Fibroblast of skin of right biceps (primary cell): ENCODE results near the gene FBL.
"Not testable (repeated sequence)": the region's sequence is repeated elsewhere in the genome, so short reads cannot be mapped to it uniquely, and the experiment has no call there.

Experiments used
- DNase-seq: peaks from one replicate; pipeline ENCODE4 v3.0.0-alpha.2; 2013

Gene FBL

DNA sequence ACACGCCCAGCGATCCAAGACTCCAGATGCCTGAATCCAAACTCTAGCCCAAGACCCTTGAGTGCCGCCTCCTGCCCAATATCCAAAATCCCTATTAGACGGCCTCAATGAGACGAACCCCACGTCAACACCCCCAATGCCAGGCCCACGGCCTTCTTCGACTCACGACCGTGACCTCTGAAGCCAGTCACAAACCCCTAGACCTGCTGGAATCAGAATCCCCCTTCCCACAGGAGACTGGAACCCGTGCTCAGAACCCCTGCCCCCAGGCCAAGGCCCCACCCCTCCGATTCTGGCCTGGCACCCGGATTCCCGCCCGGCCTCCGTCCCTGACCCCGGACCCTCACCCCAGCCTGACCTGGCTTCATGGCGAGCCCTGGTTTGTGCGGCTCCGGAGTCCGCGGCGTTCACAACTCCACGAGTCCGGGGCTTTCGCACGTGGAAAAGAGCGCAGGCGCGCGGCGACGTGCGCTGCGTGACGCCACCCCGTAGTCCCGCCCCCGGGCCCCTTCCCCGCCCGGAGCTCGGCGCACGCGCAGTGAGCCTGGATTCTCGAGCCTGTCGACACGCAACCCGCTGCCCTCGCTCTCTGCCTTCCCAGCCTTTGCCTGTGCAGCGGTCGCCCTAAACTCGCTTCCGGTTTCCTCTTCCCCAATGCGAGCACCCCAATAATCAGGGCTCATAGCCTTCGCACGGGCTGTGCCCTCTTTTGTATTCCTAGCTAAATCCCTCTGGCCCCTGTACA lies at the start of gene FBL:
Gene FBL, minus strand, starts transcription at position 447 of the 745 bp plus-strand sequence. Its CDS starts 79 bp downstream, at position 368.
- DNase-seq: peak; percentile 89

DNA sequence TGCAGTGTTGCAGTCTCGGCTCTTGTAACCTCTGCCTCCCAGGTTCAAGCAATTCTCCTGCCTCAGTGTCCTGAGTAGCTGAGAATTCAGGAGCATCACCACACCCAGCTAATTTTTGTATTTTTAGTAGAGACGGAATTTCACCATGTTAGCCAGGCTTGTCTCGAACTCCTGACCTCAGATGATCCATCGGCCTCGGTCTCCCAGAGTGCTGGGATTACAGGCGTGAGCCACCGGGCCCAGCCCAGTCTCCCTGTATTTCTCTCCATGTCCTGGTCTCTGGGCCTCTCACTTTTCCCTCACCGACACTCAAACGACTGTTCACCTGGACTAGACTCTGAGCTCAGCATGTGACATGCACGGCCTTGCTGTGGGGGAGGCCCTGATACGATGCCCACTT lies 48.9 kb upstream of the FBL start:
- DNase-seq: not testable (repeated sequence)

DNA sequence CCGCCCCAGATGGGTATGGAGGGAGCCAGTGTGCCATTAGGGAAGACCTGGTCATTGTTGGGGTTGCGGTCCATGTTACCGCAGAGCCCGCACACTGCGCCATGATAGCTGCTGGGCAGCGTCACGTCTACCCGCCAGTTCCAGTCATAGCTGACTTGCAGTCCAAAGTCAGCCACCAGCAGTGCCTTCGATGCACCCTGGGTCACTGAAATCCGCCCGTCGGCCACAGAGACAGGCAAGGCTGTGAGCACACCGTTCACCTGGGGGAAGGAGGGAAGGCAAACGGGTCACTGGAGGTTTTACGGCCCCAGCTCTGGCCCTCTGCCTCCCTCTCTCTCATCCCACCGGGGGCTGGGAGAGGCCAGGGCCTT lies 48.0 kb upstream of the FBL start:
- not testable (repeated sequence) for DNase-seq

DNA sequence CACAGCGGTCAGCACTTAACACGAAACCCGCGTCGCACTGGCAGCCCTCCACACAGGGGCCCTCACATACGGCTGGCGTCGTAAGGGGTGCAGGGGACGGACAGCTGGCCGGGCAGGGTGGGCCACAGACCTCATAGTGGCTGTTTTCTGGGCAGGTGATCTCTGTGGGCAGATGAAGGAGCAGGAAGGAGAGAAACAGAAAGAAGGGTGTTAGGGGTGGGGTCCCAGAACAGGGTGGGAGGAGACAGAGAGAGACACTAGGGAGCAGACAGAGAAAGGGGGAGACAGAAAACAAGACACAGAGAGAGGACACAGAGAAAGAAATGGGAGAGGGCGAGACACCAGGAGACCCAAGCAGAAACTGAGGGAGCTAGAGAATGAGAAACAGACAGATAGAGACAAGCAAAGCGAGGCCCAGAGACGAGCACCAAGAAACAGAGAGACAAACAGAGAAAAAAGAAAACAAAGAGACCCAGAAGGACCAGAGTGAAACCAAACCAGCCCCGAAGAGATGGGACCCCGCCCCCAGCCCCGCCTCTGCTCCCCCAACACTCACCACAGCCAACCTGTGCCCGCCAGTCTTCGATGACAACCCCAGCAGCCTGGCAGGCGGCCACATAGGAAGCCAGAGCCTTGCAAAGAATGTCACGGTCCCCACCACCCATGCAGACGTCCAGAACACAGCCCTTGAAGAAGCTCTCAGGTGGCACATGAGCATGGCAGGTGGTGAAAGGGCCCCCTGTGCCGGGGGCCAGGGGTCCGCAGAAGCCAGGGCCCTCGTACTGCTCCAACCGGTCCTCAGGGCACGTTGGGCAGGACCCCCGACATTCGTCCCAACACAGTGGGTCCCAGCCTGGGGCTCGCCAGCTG lies 47.4 kb upstream of the FBL start:
- DNase-seq: not testable (repeated sequence)

DNA sequence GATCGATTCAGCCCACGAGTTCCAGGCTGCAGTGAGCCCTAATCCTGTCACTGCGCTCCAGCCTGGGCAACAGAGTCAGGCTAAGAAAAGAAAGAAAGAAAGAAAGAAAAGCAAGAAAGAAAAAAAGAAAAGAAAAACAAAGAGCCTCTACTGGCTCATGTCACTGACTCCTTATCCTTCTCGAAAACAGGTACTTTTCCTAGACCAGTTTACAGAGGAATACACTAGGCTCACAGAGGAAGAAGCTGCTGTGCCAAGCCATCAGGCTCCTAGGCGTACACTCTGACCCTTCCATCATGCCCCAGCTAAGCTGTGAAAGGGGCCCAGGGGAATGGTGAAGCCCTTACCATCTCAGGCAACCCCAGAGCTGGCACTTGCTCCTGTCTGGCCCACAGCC lies 46.3 kb upstream of the FBL start:
- DNase-seq: not testable (repeated sequence)

DNA sequence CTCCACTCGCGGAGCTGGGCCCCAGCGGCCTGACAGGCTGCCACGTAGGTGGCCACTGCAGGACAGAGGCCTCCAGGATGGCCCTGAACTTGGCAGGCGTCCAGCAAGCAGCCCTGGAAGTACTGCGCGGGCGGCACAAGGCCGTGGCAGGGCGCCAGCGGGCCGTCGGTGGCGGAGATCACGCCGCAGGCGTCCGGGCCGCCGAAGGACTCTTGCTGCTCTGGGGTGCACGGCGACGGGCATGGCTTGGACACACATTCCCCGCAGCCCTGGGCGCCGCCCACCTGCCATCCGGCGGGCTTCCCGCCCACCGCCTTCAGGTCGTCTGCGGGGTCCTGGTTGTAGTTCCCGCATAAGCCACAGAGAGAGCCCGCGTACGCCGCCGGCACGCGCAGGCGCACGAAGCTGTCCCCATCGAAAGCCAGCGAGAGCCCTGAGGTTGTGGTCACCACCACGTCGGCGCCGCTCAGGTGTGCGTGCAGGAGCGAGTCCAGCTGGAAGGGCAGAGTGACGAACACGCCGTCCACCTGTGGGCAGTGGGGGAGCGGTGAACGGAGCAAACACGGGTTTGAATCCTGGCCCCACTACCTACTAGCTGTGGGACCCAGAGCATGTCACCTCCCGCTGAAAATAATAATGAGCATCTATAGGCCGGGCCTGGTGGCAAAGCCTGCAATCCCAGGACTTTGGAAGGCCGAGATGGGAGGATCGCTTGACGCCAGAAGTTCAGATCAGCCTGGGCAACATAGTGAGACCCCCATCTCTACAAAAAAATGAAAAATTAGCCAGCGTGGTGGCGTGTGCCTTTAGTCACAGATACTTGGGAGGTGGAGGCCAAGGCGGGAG lies 45.7 kb upstream of the FBL start:
- not testable (repeated sequence) for DNase-seq

DNA sequence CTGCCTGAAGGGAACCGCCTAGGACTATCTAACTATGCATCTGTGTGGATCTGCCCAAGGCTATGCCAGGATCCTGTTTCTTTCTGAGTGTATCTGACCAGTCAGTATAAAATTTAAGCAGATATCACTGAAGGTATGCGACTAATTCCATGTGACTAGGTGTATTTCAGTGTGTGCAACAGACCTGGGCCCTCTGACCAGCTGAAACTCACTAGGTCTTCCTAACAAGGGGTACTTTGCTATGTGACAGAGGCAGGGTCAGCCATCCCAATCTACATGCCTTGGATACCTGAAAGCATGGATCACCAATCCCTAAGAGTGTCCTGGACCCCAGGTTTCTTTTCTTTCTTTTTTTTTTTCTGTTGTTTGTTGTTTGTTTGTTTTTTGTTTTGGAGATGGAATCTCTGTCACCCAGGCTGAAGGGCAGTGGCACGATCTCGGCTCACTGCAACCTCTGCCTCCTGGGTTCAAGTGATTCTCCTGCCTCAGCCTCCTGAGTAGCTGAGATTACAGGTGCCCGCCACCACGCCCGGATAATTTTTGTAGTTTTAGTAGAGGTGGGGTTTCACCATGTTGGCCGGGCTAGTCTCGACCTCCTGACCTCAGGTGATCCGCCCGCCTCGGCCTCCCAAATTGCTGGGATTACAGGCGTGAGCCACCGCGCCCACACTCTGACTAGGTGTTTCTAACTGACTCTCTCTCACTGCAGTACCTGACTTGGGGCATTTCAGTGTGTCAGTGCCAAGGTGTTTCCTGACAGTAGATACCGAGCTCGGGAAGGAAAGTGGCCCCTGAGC lies 44.8 kb upstream of the FBL start:
- DNase-seq: no peak

DNA sequence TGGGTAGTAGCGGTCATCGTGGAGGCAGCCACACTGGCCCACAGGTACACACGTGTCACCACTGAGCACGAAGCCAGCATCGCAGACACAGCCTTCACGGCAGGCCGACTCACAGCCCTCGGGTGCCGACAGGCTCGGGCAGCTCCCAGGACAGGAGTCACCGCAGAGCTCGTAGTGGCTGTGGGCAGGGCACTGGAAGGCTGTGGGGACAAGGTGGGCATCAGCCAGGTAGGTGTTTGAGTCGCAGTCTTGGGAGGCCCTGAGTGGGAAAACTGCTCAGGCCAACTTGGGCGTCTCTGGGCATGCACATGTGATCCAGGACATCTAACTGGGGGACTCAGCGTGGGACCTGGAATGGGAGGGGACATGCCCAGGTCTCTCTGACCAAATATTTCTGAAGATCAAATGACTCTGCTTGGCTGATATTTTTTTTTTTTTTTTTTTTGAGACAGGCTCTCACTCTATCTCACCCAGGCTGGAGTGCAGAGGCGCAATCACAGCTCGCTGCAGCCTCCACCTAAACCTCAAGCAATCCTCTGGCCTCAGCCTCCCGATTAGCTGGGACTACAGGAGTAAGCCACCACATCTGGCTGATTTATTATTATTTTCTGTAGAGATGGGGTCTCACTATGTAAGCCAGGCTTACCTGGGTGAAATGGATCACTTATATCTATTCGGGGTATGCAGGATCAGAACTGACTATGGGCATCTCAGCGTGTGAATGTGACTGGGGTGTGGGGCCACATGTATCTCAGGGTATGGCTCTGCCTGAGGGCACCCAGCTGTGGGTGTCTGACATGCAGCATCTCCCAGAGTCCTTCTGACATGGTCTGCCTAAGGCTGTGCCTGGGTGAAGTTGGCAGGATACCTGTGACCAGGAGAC lies 43.9 kb upstream of the FBL start:
- not testable (repeated sequence) for DNase-seq

DNA sequence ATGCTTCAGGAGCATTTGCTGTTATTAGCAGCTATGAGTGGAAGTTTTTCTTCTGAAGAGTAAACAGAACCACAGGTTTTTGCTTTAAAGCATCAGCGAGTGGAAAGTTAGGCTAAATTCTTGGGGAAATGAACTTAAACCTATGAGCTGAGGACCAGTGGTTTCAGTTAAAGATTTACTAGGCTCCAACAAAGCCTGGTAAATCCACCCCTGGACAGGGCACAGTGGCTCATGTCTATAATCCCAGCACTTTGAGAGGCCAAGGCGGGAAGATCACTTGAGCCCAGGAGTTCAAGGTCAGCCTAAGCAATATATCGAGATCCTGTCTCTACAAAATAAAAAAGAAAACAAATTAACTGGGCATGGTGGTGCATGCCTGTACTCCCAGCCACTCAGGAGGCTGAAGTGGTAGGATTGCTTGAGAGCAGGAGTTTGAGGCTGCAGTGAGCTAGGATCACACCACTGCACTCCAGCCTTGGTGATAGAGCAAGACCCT lies 41.3 kb upstream of the FBL start:
- DNase-seq: not testable (repeated sequence)

DNA sequence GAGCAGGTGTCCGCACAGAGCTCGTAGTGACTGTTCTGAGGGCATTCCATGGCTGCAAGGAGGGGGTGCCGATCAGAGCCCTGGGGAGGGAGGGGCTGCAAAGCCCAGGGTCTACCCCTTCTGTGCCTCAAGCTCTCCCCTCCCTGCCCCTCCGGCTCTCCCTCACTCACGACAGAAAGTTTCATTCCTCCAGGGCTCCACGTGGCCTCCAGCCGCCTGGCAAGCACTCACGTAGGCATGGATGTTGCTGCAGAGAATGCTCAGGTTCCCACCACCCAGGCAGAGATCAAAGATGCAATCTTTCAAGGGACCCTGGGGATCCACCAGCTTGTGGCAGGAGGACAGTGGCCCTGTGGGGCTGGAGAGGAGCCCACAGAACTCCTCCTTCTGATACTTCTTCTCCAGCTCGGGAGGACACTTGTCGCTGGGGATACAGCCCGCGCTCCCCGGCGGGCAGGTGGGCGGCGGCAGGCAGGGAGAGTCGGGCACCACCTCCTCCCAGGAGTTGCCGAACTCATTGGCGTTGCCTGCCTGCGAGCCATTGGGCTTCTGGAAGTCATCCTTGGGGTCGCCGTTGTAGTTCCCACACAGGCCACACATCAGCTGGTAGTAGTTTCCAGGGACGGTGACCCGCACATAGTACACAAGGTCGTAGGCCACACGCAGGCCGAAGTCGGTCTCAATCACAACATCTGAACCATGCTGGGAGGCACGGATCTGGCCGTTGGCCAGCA lies 39.8 kb upstream of the FBL start:
- not testable (repeated sequence) for DNase-seq

DNA sequence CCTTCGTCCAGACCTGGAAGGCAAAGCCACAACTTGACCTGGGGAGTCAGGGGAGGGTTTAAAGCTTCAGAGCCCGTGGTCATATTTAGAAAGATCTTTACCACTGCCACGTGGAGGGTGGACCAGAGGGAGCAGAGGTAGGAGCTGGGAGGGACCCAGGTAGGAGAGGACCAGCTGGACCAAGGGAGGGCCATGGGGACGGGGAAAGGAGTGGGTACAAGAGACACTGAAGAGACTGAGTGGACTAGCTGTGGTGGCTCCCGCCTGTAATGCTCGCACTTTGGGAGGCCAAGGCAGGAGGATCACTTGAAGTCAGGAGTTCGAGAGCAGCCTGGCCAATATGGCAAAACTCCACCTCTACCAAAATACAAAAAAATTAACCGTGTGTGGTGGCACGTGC lies 38.5 kb upstream of the FBL start:
- not testable (repeated sequence) for DNase-seq

DNA sequence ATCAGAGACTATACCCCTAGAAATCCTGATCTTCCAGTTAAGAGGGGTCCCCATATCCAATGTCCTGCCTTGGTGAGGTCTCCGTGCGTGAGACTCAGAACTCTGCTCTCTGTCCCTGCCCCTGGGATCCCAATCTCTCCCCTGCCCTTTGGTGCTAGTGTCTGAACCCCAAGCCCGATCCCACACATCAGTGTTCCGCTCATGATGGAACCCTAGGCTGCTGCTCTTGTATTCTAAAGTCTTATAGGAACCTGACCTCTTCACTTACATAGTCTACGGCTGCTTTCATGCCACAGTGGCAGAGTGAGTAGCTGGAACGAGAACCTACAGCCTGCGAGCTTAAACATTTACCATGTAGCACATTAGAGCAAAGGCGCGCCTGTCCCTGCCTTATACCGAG lies 36.5 kb upstream of the FBL start:
- DNase-seq: not testable (repeated sequence)

DNA sequence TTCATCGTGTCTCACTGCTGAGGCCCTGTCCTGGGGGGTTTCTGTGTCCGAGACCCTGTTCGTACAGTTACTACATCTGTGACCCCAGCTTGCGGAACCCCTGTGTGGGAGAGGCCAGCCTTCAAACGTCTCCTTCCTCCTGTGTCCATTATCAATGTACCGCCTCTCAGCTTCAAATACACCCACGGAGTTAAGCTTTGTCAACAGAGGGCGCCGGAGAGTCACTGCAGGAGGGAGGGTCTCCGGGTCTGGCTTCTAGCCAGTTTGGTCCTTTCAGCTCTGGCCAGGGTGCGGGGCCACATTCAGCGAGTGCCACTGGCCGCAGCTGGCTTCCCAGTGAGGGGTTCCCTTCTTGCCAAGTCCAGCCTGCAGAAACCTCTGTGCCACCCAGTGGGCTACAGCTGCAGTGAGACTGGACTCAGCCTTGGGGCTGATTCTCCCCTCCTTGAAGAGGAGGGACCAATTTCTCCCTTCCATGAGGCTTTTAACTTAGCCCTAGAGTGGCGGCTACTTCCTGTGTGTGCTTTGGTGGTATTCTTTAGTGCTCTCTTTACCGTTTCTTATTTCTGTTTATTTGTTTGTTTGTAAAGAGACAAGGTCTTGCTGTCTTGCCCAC lies 35.4 kb upstream of the FBL start:
- not testable (repeated sequence) for DNase-seq

DNA sequence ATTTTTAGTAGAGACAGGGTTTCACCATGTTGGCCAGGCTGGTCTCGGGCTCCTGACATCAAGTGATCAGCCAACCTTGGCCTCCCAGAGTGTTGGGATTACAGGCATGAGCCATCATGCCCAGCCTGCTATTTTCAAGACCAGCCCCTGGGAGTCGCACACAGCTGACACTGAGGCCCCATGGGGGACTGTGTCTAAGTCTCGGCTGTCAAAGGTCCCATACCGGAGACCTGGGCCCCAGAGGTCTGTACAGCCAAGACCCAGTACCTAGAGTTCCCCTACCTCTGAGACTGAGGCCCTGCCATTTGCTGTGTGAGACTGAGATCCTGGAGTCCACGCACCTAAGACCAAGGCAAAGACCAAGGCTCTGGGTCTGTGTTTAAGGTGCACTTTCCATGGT lies 34.1 kb upstream of the FBL start:
- DNase-seq: not testable (repeated sequence)

DNA sequence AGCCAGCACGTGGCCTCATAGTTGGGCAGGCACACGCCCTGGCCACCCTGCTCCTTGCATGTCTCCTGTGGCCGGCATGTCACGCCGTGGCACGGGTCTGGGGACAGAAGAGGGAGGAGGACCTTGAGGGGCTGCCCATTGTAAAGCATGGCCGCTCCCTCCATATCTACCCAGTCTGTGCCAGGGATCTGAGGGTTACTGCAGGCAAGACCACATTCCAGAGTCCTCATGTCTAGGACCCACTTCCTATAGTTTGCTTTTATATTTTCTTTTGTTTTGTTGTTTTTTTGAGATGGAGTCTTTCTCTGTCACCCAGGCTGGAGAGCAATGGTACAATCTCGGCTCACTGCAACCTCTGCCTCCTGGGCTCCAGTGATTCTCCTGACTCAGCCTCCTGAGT lies 33.6 kb upstream of the FBL start:
- not testable (repeated sequence) for DNase-seq

DNA sequence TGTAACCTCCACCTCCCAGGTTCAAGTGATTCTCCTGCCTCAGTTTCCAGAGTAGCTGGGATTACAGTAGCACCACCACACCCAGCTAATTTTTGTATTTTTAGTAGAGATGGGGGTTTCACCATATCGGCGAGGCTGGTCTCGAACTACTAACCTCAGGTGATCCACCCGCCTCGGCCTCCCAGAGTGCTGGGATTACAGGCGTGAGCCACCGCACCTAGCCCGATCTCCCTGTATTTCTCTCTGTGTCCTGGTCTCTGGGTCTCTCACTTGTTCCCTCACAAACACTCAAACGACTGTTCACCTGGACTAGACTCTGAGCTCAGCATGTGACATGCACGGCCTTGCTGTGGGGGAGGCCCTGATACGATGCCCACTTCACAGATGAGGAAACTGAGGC lies 32.7 kb upstream of the FBL start:
- DNase-seq: not testable (repeated sequence)

DNA sequence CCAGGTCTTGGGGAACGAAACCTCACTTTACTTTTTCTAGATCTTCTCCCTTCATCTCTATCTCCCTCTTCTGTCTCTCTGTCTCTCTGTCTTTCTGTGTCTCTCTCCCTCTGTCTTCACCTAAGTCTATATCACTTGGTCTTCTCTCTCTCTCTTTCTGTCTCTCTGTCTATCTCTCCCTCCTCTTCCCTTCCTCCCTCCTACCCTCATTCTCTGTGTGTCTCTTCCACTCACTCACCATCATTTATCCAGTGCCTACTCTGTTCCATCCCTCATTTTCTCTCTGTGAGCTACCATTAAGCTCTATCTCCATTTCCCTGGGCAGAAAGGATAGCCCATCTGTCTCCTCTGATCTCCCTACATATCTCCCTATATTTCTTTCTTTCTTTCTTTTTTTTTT lies 32.2 kb upstream of the FBL start:
- no peak for DNase-seq

DNA sequence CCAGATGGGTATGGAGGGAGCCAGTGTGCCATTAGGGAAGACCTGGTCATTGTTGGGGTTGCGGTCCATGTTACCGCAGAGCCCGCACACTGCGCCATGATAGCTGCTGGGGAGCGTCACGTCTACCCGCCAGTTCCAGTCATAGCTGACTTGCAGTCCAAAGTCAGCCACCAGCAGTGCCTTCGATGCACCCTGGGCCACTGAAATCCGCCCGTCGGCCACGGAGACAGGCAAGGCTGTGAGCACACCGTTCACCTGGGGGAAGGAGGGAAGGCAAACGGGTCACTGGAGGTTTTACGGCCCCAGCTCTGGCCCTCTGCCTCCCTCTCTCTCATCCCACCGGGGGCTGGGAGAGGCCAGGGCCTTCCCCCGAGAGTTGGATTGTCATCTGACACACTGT lies 31.8 kb upstream of the FBL start:
- not testable (repeated sequence) for DNase-seq

DNA sequence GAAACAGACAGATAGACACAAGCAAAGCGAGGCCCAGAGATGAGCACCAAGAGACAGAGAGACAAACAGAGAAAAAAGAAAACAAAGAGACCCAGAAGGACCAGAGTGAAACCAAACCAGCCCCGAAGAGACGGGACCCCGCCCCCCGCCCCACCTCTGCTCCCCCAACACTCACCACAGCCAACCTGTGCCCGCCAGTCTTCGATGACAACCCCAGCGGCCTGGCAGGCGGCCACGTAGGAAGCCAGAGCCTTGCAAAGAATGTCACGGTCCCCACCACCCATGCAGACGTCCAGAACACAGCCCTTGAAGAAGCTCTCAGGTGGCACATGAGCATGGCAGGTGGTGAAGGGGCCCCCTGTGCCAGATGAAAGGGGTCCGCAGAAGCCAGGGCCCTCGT lies 31.3 kb upstream of the FBL start:
- not testable (repeated sequence) for DNase-seq

DNA sequence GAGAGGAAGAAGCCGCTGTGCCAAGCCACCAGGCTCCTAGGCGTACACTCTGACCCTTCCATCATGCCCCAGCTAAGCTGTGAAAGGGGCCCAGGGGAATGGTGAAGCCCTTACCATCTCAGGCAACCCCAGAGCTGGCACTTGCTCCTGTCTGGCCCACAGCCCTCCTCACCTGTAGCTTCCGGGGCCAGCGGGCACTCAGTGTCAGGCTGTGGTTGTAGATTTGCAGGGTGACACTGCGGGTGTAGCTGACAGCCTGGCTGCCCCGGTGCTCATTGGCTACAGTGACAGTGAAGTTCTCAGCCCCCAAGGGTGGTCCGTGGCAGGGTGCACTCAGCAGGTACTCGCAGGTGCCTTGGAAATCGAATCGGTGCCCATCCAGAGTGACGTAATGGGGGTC lies 30.3 kb upstream of the FBL start:
- not testable (repeated sequence) for DNase-seq
